GM18907 (cell line): ENCODE measurements around the gene SUPT6H.

Experiments used
- ATAC-seq: cut with Tn5 transposase; IDR thresholded peaks from one replicate; pipeline ENCODE4 v1.9.1; 2021; ENCODE audit warnings: mild to moderate bottlenecking, moderate library complexity; ENCODE audit not compliant: unreplicated experiment

SUPT6H gene

DNA sequence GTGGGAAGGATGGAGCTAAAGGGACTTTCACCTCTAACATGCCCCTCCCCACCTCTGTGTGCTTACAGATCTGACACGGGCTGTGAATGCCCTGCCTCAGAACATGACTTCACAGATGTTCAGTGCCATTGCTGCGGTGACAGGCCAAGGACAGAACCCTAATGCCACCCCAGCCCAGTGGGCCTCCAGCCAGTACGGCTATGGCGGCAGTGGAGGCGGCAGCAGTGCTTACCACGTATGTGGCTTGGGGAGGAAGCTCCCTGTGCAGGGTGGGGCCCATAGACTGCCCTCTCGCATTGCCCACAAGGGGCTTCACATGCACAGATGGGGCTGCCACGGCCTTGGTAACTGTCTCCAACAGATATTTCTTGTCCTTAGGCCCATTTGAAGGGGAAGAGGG is 38.3 kb downstream of the SUPT6H start:
- ATAC-seq, result no peak

DNA sequence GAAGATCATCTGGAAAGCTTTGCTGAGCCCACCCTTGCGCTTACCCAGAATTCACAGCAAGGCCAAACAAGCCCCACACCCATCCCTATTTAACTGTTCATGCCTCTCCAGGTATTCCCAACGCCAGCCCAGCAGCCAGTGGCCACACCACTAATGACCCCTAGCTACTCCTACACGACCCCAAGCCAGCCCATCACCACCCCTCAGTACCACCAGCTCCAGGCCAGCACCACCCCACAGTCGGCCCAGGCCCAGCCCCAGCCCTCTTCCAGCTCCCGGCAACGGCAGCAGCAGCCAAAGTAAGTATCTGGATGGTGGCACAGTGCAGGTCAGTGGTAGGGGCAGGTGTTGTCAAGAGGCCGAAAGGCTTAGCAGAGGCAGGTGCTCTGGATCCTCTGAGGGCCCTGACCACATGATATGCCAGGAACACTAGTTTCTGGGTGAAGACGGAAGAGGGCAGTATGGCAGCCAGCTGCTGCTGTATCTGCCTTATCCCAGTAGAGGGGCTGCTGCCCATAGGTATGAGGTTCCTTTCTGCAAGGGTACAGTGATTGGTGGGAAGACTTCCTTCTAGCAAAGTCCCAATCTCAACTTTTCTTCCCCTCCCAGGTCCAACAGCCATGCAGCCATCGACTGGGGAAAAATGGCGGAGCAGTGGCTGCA is 39.0 kb downstream of the SUPT6H start:
- ATAC-seq, result no peak

DNA sequence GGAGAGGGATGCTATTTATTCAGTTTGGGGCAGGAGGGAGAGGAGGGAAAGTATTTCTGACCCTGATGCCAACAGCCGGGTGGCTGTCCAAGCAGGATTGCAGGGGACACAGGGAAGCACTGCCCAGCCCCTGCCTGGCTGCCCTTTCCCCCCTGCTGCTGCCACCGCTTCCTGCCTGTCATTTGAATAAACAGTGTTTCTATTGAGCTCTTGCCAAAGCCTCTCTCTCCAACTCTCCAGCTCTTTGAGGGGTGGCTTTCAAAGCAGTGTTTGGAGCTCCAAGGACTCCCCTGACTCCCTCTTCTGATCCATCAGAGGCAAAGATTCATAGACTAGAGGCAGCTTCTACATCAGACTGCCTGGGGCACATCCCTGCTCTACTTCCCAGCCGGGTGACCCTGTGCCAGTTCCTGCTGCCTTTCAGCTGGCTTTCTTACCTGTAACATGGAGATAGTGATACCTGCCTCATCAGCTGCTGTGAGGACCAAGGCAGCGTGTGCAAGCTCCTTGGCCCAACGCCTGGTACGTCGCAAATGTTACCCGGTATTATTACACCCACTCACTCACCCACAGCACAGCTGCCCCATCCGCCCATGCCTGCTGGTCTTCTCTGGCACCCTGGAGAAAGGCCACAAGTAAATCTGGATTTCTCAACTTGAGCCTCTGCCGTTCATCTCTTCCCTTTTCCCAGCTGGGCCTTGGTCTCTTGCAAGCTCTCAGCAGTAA is 40.2 kb downstream of the SUPT6H start:
- no peak for ATAC-seq

DNA sequence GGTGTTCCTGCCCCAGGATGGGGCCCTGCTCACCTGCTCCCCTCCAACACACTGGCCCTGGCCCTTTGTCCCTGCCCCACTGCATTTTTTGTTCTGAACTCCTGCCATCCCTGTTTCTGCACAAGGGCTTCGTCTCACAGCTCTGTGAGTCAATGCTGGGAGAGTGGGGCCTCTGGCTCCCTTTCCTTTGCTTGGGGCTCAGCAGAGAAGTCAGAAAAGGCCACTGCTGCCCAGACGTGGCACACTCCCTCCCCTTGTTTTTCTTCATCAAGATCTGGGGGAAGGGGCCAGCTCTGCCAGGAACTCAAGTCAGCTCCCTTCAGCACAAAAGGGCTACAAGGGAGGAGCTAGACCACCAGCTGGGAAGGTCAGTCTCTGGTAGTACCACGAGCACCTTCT is 40.7 kb downstream of the SUPT6H start:
- no peak for ATAC-seq

DNA sequence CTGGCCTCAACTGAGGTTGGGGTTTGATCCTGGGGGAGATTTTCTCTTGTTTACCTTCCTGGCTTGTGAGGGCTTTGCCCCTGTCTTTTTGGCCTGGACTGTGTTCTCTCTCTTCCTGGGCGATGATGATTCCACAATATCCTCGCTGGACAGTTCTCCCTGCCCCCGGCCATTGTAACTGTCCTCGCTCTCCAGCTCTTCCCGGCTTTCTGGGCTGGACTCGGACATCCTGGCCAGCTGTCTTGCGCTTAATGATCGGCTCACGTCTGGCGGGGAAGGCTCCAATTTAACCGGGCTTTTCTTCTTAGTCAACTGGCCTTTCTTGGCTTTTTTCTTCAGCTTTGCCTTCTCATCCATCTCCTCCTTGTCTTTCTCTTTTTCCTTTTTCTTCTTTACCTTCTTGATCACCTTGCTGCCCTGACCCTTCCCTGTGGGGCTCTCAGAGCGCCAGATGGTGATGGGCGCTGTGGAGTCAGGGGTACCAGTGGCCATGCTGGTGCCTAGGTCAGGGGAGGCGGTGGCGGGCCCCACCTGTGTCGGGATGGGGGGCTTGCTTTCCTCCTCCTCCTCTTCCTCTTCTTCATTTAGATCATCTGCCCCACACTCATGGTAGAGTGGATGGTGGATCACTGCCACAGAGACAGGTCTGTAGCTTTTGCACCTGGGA is 41.7 kb downstream of the SUPT6H start:
- ATAC-seq, result no peak

DNA sequence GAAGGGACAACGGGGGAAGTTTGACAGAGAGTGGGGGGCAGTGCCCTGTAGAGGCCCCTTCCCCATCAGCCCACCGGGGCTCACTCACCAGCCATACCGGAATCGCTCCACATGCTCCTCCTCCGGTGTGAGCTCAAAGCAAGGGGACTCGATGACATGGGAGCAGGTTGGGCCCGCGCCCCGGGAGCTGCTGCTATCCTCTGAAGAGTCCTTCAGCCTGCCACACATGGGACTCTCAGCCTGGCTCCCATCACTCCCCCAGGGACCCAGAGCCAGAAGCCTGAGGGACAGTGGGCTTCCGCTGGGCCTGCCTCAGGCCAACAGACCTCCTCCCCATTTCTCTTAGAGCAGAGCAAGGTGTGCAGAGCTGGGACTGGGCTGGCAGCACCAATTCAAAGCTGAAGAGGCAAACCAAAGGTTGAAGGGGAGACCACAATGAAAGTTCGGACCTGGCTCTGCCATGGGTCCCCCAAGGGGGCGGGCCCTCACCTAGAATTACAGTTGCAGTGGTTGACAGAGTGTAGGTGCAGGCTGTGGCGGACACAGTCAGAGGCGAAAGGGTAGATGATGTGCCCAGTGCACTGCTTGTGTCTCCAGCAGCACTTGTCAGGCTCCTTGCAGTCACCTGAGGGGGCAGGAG is 42.3 kb downstream of the SUPT6H start:
- no peak for ATAC-seq

DNA sequence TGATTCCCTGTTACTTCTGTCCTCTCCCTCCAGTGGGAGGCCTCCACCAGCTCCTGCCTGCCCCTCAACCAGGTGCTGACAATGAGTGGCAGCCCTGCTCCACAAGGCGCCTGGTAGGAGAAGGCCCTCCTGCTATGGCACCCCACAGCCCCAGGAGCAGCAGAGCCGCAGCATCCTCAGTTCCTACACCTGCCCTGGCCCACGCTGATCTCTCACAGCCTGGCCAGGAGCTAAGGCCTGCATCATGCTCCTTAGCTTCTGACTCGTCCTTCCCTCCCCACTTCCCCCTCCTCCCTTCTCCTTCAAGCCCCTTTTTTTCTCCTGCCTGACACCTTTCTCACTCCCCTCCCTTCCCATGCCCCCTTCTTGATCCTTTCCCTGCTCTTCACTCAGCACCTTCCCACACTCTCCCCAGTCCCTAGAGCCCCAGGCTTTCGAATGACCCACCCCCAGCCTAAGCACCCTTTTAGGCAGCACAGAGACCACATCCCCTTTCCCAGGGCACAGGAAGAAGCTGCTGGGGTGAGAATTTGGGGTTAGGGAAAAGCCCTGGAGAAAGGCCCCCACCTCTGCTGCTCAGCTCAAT is 43.2 kb downstream of the SUPT6H start:
- ATAC-seq, result no peak

DNA sequence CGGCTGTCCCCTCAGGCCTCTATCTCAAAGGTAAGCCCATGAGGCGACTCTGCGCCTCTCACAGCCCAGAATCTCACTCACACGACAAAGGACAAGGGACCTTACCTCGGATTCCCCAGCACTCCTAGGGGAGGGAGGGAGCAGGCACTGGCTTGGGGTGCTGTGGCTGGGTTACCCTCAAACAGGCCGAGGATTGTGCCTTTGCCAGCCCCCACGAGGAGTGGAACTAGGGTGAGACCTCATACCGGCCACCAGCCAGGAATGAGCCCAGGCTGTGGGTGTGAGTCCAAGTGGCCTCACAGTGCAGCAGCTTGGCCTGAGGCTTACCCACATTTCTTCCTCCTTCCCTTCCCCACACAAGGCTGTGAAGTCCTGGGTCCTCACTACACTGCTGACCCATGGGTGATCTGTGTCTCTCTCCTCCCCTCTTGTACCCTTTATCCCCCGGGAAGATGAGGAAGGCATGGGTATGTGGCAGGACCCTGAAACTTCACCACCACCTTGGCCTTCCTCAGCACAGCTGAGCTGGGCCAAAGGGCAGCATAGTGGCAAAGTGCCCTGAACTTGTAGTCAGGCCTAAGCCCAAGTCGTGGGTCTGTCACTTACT is 43.8 kb downstream of the SUPT6H start:
- no peak for ATAC-seq

DNA sequence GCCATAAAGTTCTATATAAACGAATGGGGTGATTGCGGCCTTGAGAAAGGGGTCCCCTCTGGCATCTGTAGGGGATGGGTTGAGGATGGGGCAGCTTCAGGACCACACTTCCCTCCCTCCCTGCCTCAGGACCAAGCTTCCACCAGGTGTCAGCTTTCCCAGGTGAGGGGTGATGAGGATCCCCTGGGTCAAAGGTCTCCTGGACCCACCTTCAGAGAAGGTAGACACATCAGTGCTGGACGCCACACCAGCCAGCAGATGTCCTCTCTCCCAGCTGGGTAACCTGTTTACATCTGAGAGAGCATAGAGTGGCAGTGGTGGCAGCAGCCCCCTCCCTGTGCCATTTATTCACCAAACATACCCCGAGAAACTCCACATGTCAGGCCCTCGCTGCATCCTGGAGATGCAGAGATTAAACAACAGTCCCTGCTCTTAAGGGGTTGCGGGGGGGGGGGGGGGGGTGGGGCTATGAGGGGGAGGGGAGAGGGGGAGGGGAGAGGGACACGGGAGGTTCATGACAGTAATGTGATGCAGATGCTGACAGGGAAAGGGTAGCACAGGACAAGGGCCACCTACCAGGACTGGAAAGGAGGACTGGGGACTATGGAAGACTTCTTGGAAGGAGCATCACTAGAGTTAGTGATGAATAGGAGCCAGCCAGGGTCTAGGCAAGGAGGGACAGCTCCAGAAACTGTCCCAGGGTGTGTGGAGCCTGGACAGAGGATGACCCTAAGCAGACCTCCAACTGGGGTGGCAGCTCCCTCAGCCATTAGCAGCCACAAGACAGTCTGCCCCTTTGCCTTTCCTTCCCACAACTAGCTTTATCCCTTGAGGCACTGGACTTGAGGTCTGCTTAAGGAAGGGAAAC is 44.7 kb downstream of the SUPT6H start:
- no peak for ATAC-seq

DNA sequence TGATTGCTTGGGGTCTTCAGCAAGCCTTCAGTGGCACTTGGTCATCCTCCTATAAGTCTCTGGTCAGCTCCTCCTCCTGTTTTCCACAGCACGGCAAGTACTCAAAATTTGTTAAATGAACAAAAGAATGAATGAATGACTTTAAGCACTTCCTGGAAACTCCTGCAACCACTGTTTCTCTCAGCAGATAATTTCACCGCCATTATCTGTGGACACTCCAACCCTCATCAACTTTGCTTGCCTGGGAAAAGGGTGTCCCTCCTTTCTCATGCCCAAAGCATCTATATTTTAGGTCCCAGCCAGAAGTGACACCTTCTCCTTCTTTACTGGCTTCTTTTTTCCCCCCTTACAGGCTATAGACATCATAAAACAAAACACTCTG is 45.3 kb downstream of the SUPT6H start:
- no peak for ATAC-seq

DNA sequence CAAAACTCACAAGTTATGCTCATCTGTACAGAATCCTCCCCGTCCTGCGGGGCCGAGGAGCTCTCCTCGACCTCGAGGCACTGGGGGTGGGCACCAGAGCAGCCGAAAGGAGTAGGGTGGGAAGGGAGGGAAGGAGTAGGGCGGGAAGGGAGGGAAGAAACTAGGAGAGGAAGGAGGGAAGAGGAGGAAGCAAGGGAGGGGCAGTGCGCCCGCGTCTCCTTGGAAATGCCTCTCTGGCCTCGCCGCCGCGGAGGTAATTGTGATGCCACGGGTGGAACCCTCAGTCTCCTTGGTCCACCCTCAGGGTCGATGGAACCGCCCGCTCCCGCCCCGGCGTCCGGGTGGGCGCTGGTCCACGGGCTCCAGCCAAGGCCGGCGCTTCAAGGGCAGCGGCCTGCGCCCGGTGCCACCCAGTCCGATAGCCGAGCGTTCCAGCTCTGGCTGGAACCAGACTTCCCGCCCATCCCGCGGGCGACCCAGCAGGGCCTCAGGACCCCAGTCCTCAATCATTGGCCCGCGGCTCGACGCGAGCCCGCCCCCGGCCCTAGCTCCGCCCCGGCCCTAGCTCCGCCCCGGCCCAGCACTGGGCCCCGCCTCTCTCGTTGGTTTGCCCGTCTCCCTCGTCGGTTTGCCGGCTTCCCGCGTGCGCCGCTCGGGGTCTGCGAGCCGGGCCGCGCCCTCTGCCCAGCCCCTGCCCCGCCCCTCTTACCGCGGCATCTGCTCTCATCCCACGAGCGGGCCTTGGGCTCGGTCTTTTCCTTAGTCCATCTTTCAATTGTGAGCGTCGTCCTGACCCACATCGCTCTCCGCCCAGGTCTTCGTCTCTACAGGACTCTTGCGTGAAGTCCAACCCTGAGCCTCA is 49.1 kb downstream of the SUPT6H start:
- peak; percentile 70 for ATAC-seq

DNA sequence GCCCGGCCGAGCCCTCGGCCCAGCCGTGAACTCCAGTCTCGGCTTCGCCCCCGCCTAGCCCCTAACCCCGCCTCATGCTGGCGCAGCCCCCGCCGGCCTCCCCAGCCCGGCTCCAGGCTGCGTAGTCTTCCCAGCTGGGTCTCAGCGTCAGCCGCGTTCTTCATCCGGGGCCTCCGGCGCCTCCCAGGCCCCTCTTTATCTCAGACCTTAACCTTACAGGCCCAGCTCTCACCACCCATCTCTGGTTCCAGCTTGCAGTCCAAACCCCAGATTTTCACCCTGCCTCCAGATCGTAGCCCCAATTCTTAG is 49.7 kb downstream of the SUPT6H start, which contains the start of gene PROCA1:
TSS of gene PROCA1 (minus strand) at position 166 of the 309 bp plus-strand sequence. CDS start 228 bp downstream, outside the sequence.
- ATAC-seq, result peak; percentile 30

DNA sequence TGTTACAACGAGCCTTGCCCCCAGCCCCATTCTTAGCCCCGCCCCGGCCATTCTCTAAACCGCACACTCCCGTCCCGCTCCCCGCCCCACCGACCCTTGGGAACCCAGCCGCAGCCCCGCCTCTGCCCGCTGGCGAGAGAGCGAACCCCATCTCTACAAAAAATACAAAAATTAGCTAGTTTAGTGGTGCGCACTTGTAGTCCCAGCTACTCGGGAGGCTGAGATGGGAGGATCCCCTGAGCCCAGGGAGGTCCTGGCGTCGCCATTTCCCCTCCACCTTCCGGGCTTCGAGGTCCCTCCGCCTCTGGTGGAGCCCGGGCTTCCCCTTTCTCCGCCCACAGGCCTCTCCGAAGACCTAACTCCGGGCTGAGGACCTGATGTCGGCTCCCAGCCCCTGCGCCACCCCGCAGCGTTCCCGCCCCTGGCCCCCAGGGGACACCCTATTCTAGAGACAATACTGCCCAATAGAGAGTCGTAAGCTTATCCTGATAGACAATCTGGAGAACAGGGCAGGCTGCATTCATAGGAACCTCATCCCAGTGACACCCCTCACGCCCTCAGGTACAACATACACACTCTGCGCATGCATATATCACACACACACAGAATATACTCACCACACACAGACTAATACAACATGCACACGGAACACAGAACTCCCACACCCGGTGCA is 50.2 kb downstream of the SUPT6H start:
- peak; percentile 23 for ATAC-seq

DNA sequence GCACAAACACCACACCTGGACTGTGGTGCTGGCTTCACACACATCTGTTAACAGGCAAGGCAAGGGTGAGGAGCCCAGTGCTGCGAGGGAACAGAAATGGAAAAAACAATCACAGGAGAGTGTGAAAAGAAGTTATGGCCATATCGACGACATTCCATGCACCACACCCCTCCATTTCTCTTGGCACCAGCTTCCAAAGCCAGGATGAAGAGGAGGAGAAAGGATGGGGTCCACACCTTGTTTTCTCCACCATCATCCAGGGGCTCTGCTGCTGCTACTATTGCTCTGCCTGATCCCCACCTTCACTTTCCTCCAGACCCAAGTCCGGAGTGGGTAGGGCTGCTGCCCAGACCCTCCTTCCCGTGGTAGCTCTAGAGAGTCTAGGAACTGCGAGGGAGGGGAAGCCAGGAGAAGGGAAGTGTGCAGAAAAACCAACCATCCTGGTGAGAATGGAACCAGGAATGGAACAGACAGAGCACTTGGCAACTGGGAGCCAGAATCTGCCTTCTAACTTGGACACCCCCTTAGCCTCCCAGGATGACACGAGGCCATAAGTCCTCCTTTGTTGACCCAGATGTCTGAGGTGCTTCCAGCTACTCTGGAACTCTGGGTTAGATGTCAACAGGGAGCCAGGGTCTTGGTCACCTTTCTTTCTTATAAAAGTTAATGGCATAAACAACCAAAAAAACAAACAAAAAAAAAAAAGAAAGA is 50.9 kb downstream of the SUPT6H start:
- ATAC-seq, result no peak

DNA sequence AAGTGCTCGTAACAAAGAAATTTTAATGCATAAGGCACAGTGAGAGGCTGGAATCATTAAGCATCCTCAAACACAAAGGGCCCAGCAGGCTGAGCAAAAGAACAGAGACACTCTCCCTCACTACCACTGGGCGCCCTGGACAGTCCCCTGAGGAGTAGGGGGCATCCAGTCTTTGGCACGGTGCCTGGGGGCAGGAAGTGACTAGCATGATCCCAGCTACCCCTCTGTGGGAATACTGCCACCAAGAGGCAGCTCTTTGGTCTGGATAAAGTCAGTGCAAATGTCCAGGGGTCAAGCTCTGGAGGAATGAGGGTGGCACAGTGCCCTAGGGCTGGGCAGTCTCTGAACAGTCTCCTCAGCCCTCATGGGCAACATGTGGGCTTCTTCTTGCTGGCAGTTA is 52.3 kb downstream of the SUPT6H start:
- no peak for ATAC-seq

DNA sequence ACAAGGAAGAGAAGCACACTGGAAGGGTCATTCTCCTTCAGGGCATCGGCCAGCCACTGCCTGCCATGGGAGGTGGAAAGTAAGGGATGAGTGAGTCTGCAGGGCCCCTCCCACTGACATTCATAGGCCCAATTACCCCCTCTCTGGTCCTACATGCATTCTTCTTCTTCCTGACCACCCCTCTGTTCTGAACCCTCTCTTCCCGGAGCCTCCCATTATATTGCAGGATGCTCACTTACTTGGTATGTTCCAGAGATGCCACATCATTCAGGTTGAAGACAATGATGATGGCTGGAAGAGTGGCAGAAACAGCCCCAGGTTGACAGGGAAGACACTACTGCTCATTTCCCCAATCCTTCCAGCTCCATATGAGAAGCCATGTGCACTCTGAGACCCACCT is 53.2 kb downstream of the SUPT6H start:
- no peak for ATAC-seq

DNA sequence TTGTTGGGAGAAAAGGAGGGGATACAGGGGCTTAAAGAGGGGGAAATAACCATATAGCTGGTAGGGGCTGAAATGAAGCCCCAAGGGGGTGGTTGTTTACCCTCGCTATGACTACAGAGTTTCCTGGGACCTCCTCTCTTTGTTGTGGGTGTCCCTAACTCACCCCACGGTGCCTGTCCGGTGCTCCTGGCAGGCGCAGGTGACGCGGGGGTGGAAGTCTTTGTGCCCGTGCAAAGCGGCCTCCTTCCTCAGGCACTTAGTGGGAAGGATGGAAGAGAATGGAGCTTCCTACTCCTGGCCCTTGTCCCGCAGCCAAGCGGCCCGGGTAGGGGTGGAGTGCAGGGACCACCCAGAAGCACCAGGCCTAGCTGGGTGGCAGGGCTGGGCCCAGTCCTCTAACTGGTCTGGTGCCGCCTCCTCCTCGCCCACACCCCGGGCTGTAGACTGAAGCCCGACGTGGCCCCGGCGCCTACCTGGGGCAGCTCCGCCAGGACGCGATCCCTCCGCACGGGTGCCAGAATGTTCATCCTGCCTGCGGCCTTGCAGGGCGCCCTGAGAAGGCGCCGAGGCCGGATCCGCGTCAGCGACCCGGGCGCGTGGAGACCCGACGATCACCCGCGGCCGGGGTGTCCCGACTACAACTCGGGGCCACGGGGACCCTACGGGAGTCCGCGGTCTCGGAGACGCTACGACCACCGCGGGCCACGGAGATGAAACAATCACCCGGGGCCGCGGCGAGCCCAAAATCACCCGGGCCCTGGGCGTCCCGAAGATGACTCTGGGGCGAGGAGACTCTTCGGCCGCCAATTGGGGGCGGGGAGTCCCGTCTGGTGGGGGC is 55.0 kb downstream of the SUPT6H start:
- ATAC-seq, result no peak
